Left hindlimb (tissue), 1 donor: ENCODE measurements around the gene SEC63.
"Not testable (repeated sequence)": the region's sequence is repeated elsewhere in the genome, so short reads cannot be mapped to it uniquely, and the experiment has no call there.

Experiments used
- DNase-seq: peaks from one replicate; pipeline ENCODE4 v3.0.0-alpha.2; 2018

The SEC63 gene

GRCh38 chr6:107957909-107958688, at the start of gene SEC63:
Gene SEC63, minus strand, starts transcription at chr6:107958208. Its CDS starts 199 bp downstream, at chr6:107958009.
- DNase-seq = peak; percentile 98

GRCh38 chr6:108005961-108006360, 48.0 kb upstream of the SEC63 start:
- no peak for DNase-seq

- DNase-seq = no peak
Observed at GRCh38 chr6:108004861-108005260, 46.9 kb upstream of the SEC63 start.

GRCh38 chr6:108002365-108003221, 44.6 kb upstream of the SEC63 start:
- DNase-seq = no peak

- DNase-seq = no peak
Observed at GRCh38 chr6:108001696-108002231, 43.8 kb upstream of the SEC63 start.

- DNase-seq = not testable (repeated sequence)
Observed at GRCh38 chr6:108000259-108000658, 42.3 kb upstream of the SEC63 start.

- no peak for DNase-seq
Observed at GRCh38 chr6:107999341-107999740, 41.3 kb upstream of the SEC63 start.

- DNase-seq = no peak
Observed at GRCh38 chr6:107991772-107992550, 34.0 kb upstream of the SEC63 start.

- no peak for DNase-seq
Observed at GRCh38 chr6:107991061-107991460, 33.1 kb upstream of the SEC63 start.

- DNase-seq = not testable (repeated sequence)
Observed at GRCh38 chr6:107990587-107990986, 32.6 kb upstream of the SEC63 start.

GRCh38 chr6:107989166-107990094, 31.4 kb upstream of the SEC63 start:
- DNase-seq = no peak

GRCh38 chr6:107988570-107988969, 30.6 kb upstream of the SEC63 start:
- DNase-seq = no peak

- no peak for DNase-seq
Observed at GRCh38 chr6:107987805-107988204, 29.8 kb upstream of the SEC63 start.

GRCh38 chr6:107985701-107986100, 27.7 kb upstream of the SEC63 start:
- DNase-seq = no peak

- no peak for DNase-seq
Observed at GRCh38 chr6:107983811-107984210, 25.8 kb upstream of the SEC63 start.

GRCh38 chr6:107982486-107982885, 24.5 kb upstream of the SEC63 start:
- DNase-seq = no peak

- DNase-seq = no peak
Observed at GRCh38 chr6:107981695-107982094, 23.7 kb upstream of the SEC63 start.

GRCh38 chr6:107977283-107977682, 19.3 kb upstream of the SEC63 start:
- no peak for DNase-seq

GRCh38 chr6:107976155-107976783, 18.3 kb upstream of the SEC63 start:
- no peak for DNase-seq

GRCh38 chr6:107973594-107973993, 15.6 kb upstream of the SEC63 start:
- DNase-seq = no peak

GRCh38 chr6:107972413-107973096, 14.5 kb upstream of the SEC63 start:
- DNase-seq = no peak
